Measurements from ENCODE around the gene DEGS2.

The DEGS2 gene

DNA sequence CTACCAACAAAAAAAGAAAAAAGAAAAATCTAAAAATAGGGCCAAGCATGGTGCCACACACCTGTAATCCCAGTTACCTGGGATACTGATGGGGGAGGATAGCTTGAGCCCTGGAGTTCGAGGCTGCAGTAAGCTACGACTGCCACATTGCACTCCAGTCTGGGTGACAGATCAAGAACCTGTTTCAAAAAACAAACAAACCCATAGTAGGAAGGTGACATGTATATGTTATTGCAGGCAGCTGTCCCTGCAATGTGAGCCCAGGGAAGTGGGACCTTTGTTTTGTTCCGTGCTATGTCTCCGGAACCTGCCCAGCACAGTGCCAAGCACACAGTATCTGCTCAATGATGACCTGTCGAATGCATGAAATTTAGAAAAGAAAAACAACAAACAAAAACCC, 42.3 kb upstream of the DEGS2 start:
- H3K4me2 ChIP-seq (ENCODE audit: low read depth, low read length) = no peak overlapping the region
- H3K9ac ChIP-seq (ENCODE audit: low read length) = no peak overlapping the region
- no peaks in the 10 kb centered on the region for H3K79me2 ChIP-seq (ENCODE audit: low read length)
- H3F3A ChIP-seq (ENCODE audit: insufficient read depth, low read length) = no peaks in the 10 kb centered on the region
- no peak for TF ChIP-seq EZH2 (optimal IDR thresholded peaks at IDR 0.05; ENCODE audit: low read depth, low read length)
- no peak for TF ChIP-seq EZH2phosphoT487 (IDR thresholded peaks at IDR 0.05; ENCODE audit: low read length)
- TF ChIP-seq CTCF (IDR thresholded peaks at IDR 0.05; ENCODE audit: low read length) = no peak
- no peaks in the 10 kb centered on the region for H3K9me3 ChIP-seq (replicated peaks; ENCODE audit: insufficient read depth, low read length)
- no peaks in the 10 kb centered on the region for H3K9me2 ChIP-seq (replicated peaks; ENCODE audit: insufficient read depth, low read length)
- H4K20me1 ChIP-seq (ENCODE audit: insufficient read depth, low read length) = no peaks in the 10 kb centered on the region
- DNase-seq = no peak
- H3K27me3 ChIP-seq (replicated peaks; ENCODE audit: insufficient read depth, low read length) = no peaks in the 10 kb centered on the region
- no peaks in the 10 kb centered on the region for H3K4me1 ChIP-seq (ENCODE audit: low read length)
- no peak overlapping the region for H2AFZ ChIP-seq (ENCODE audit: low read length)
- H3K27ac ChIP-seq (ENCODE audit: low read length) = no peak overlapping the region
- no peak overlapping the region for H3K4me3 ChIP-seq (ENCODE audit: low read length)
- no peaks in the 10 kb centered on the region for H3K36me3 ChIP-seq (replicated peaks; ENCODE audit: insufficient read depth, low read length)

- Histone ChIP-seq H3K9me2 (replicated peaks; ENCODE audit: insufficient read depth, low read length) (no peaks in the 10 kb centered on the region), H3K9ac (ENCODE audit: low read length) (no peak overlapping the region), H3K36me3 (replicated peaks; ENCODE audit: insufficient read depth, low read length) (no peaks in the 10 kb centered on the region), H3K79me2 (ENCODE audit: low read length) (no peaks in the 10 kb centered on the region), H4K20me1 (ENCODE audit: insufficient read depth, low read length) (no peaks in the 10 kb centered on the region), H3K27me3 (replicated peaks; ENCODE audit: insufficient read depth, low read length) (no peaks in the 10 kb centered on the region), H3K9me3 (replicated peaks; ENCODE audit: insufficient read depth, low read length) (no peaks in the 10 kb centered on the region), H3K4me1 (ENCODE audit: low read length) (no peaks in the 10 kb centered on the region), H3K4me3 (ENCODE audit: low read length) (no peak overlapping the region), H3K4me2 (ENCODE audit: low read depth, low read length) (no peak overlapping the region), H3F3A (ENCODE audit: insufficient read depth, low read length) (no peaks in the 10 kb centered on the region), H3K27ac (ENCODE audit: low read length) (no peak overlapping the region), H2AFZ (ENCODE audit: low read length) (no peak overlapping the region)
- DNase-seq = no peak
- TF ChIP-seq EZH2 (optimal IDR thresholded peaks at IDR 0.05; ENCODE audit: low read depth, low read length) (no peak), EZH2phosphoT487 (IDR thresholded peaks at IDR 0.05; ENCODE audit: low read length) (no peak), CTCF (IDR thresholded peaks at IDR 0.05; ENCODE audit: low read length) (no peak)
Observed at GRCh38 chr14:100200311-100200710, 40.9 kb upstream of the DEGS2 start.

GRCh38 chr14:100199240-100199860, 39.9 kb upstream of the DEGS2 start:
- Histone ChIP-seq H3K4me3 (ENCODE audit: low read length) (no peak overlapping the region), H3K27ac (ENCODE audit: low read length) (no peak overlapping the region), H4K20me1 (ENCODE audit: insufficient read depth, low read length) (no peaks in the 10 kb centered on the region), H2AFZ (ENCODE audit: low read length) (no peak overlapping the region), H3K4me2 (ENCODE audit: low read depth, low read length) (no peak overlapping the region), H3K4me1 (ENCODE audit: low read length) (no peaks in the 10 kb centered on the region), H3K79me2 (ENCODE audit: low read length) (no peaks in the 10 kb centered on the region), H3K9me3 (replicated peaks; ENCODE audit: insufficient read depth, low read length) (no peaks in the 10 kb centered on the region), H3F3A (ENCODE audit: insufficient read depth, low read length) (no peaks in the 10 kb centered on the region), H3K9ac (ENCODE audit: low read length) (no peak overlapping the region), H3K27me3 (replicated peaks; ENCODE audit: insufficient read depth, low read length) (no peaks in the 10 kb centered on the region), H3K36me3 (replicated peaks; ENCODE audit: insufficient read depth, low read length) (no peaks in the 10 kb centered on the region), H3K9me2 (replicated peaks; ENCODE audit: insufficient read depth, low read length) (no peaks in the 10 kb centered on the region)
- no peak for DNase-seq
- no peak for TF ChIP-seq EZH2 (optimal IDR thresholded peaks at IDR 0.05; ENCODE audit: low read depth, low read length)
- TF ChIP-seq EZH2phosphoT487 (IDR thresholded peaks at IDR 0.05; ENCODE audit: low read length) = no peak
- no peak for TF ChIP-seq CTCF (IDR thresholded peaks at IDR 0.05; ENCODE audit: low read length)
